GM19467 (cell line): ENCODE data around the gene ZFYVE21.
"Not testable (repeated sequence)": the region's sequence is repeated elsewhere in the genome, so short reads cannot be mapped to it uniquely, and the experiment has no call there.

Experiments
- ATAC-seq: cut with Tn5 transposase; IDR thresholded peaks from one replicate; pipeline ENCODE4 v1.9.1; 2021; ENCODE audit warnings: mild to moderate bottlenecking, moderate library complexity; ENCODE audit not compliant: unreplicated experiment

Gene ZFYVE21

GRCh38 chr14:103758059-103758776 lies 42.6 kb downstream of the ZFYVE21 start:
- ATAC-seq, result no peak

- ATAC-seq, result no peak
Measured at GRCh38 chr14:103762036-103762435, 46.4 kb downstream of the ZFYVE21 start.

GRCh38 chr14:103762541-103762940 lies 46.9 kb downstream of the ZFYVE21 start:
- ATAC-seq, result no peak

- ATAC-seq, result peak; percentile 81
Measured at GRCh38 chr14:103763730-103764488, 48.3 kb downstream of the ZFYVE21 start.

GRCh38 chr14:103765526-103765925 lies 49.9 kb downstream of the ZFYVE21 start:
- ATAC-seq, result no peak

- no peak for ATAC-seq
Measured at GRCh38 chr14:103767336-103767894, 51.8 kb downstream of the ZFYVE21 start.

GRCh38 chr14:103770500-103770899 lies 54.9 kb downstream of the ZFYVE21 start:
- ATAC-seq, result no peak

GRCh38 chr14:103770902-103771301 lies 55.3 kb downstream of the ZFYVE21 start:
- no peak for ATAC-seq

- ATAC-seq, result no peak
Measured at GRCh38 chr14:103772078-103772712, 56.6 kb downstream of the ZFYVE21 start.

- ATAC-seq, result no peak
Measured at GRCh38 chr14:103773521-103773920, 57.9 kb downstream of the ZFYVE21 start.

- no peak for ATAC-seq
Measured at GRCh38 chr14:103775506-103775905, 59.9 kb downstream of the ZFYVE21 start.

GRCh38 chr14:103776319-103776718 lies 60.7 kb downstream of the ZFYVE21 start:
- ATAC-seq, result not testable (repeated sequence)

GRCh38 chr14:103782376-103782775 lies 66.8 kb downstream of the ZFYVE21 start:
- no peak for ATAC-seq
